Progenitor cell of endocrine pancreas (in vitro differentiated cells): Measurements from ENCODE around the gene CALHM3. TPM values are rescaled to one million over a fixed set of nuclear protein-coding genes. Genes with fewer than 3 reads are reported as not detected.
"Not testable (repeated sequence)": the region's sequence is repeated elsewhere in the genome, so short reads cannot be mapped to it uniquely, and the experiment has no call there.

Experiments
- DNase-seq: peaks from one replicate; pipeline ENCODE4 v3.0.0; 2021; ENCODE audit warnings: low spot score; ENCODE audit not compliant: unreplicated experiment
- H3K27ac Mint-ChIP-seq: 2 replicates; pipeline ENCODE4 v1.8.0; 2021; ENCODE audit warnings: mild to moderate bottlenecking, moderate library complexity, mixed read lengths
- H3K27me3 Mint-ChIP-seq: 2 replicates; pipeline ENCODE4 v1.8.0; 2021; ENCODE audit warnings: mixed read lengths
- H3K36me3 Mint-ChIP-seq: 2 replicates; pipeline ENCODE4 v1.8.0; 2022; ENCODE audit warnings: mixed read lengths; ENCODE audit not compliant: insufficient read depth
- H3K4me1 Mint-ChIP-seq: 2 replicates; pipeline ENCODE4 v1.8.0; 2021; ENCODE audit warnings: low read depth, mixed read lengths
- H3K4me3 Mint-ChIP-seq: 2 replicates; pipeline ENCODE4 v1.8.0; 2021; ENCODE audit warnings: low read depth, mild to moderate bottlenecking, moderate library complexity, mixed read lengths
- H3K9me3 Mint-ChIP-seq: 2 replicates; pipeline ENCODE4 v1.8.0; 2021; ENCODE audit warnings: low read depth, mixed read lengths
- CTCF ChIP-seq: fragments of 200-600 bp; sonication (generic); IDR thresholded peaks from one replicate; pipeline ENCODE4 v1.5.0; 2021; ENCODE audit warnings: antibody characterized with exemption, mild to moderate bottlenecking; ENCODE audit not compliant: unreplicated experiment
- total RNA-seq: library from RNA; stranded (reverse); gene quantifications from 2 replicates; pipeline ENCODE4 v1.2.1, GENCODE V29; 2021

CALHM3 gene
- total RNA-seq, 1 donor from 2014 or later, result 0.41 TPM

GRCh38 chr10:103506061-103506460 lies 27.0 kb upstream of the CALHM3 start:
- no peak overlapping the region for H3K27ac Mint-ChIP-seq
- no peak for TF ChIP-seq CTCF
- no peaks in the 10 kb centered on the region for H3K36me3 Mint-ChIP-seq
- H3K27me3 Mint-ChIP-seq, result peaks cover 1% of the 10 kb centered on the region
- no peak for DNase-seq
- H3K4me3 Mint-ChIP-seq, result no peak overlapping the region
- peaks cover 34% of the 10 kb centered on the region for H3K4me1 Mint-ChIP-seq
- no peaks in the 10 kb centered on the region for H3K9me3 Mint-ChIP-seq

GRCh38 chr10:103504181-103504783 lies 25.2 kb upstream of the CALHM3 start:
- H3K27me3 Mint-ChIP-seq, result peaks cover 17% of the 10 kb centered on the region
- no peak overlapping the region for H3K4me3 Mint-ChIP-seq
- H3K27ac Mint-ChIP-seq, result no peak overlapping the region
- DNase-seq, result no peak
- H3K36me3 Mint-ChIP-seq, result no peaks in the 10 kb centered on the region
- peaks cover 31% of the 10 kb centered on the region for H3K4me1 Mint-ChIP-seq
- H3K9me3 Mint-ChIP-seq, result no peaks in the 10 kb centered on the region
- TF ChIP-seq CTCF, result no peak

DNA sequence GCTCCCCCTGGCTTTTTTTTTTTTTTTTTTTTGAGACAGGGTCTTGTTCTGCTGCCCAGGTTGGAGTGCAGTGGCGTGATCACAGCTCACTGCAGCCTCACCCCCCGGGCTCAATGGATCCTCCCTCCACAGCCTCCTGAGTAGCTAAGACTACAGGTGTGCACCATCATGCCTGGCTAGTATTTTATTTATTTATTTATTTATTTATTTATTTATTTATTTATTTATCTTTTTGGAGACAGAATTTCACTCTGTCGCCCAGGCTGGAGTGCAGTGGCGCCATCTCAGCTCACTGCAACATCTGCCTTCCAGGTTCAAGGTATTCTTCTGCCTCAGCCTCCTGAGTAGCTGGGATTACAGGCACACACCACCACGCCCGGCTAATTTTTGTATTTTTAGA lies 24.7 kb upstream of the CALHM3 start:
- H3K27ac Mint-ChIP-seq, H3K9me3 Mint-ChIP-seq, DNase-seq, H3K4me3 Mint-ChIP-seq, H3K36me3 Mint-ChIP-seq: not testable (repeated sequence)
- Mint-ChIP-seq H3K27me3 (peaks cover 20% of the 10 kb centered on the region), H3K4me1 (peaks cover 31% of the 10 kb centered on the region)

- Mint-ChIP-seq H3K27me3 (peaks cover 24% of the 10 kb centered on the region), H3K4me3 (no peak overlapping the region), H3K9me3 (no peaks in the 10 kb centered on the region), H3K36me3 (peaks cover 2% of the 10 kb centered on the region), H3K4me1 (peaks cover 26% of the 10 kb centered on the region), H3K27ac (no peak overlapping the region)
- no peak for DNase-seq
- TF ChIP-seq CTCF, result no peak
Observed at GRCh38 chr10:103502849-103503660, 24.0 kb upstream of the CALHM3 start.

GRCh38 chr10:103501186-103501585 lies 22.1 kb upstream of the CALHM3 start:
- Mint-ChIP-seq H3K27me3 (peaks cover 34% of the 10 kb centered on the region), H3K36me3 (peaks cover 2% of the 10 kb centered on the region), H3K9me3 (no peaks in the 10 kb centered on the region), H3K4me1 (peaks cover 13% of the 10 kb centered on the region), H3K27ac (no peak overlapping the region), H3K4me3 (no peak overlapping the region)
- TF ChIP-seq CTCF, result no peak
- no peak for DNase-seq
